Choroid plexus epithelial cell (primary cell): ENCODE measurements around the gene GPATCH4.
A peak's percentile ranks its signal among the peaks of the same experiment; 100 is the strongest.

Source experiments
- DNase-seq: peaks from one replicate; pipeline ENCODE4 v3.0.0-alpha.2; 2010; ENCODE audit warnings: low read depth
- H3K4me3 ChIP-seq: 2 replicates; pipeline ENCODE4 v1.5.1; 2011; ENCODE audit warnings: low read depth, mild to moderate bottlenecking, control low read depth, low read length, moderate library complexity
- CTCF ChIP-seq: conservative IDR thresholded peaks from 2 replicates; pipeline ENCODE4 v1.5.1; 2011; ENCODE audit warnings: low read depth, mild to moderate bottlenecking, control low read depth, inconsistent platforms, low read length, moderate library complexity

Gene GPATCH4

DNA sequence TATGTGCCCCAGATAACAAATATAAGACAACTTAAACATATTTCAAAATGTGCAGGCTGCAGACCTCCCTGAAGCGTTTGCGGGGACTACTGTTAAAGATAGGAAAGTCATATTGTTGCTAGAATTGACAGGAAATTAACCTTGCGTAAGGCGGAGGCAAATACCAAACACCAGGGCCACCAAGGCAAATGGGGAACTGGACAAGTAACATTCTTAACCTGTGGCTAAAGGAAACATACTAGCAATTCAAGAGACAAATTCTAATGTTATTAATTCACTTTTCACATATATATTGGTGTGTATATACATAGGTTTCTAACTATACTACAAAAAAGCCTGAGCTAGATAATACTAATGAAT lies 24.8 kb upstream of the GPATCH4 start:
- no peak for TF ChIP-seq CTCF
- no peak for DNase-seq
- no peak overlapping the region for H3K4me3 ChIP-seq

DNA sequence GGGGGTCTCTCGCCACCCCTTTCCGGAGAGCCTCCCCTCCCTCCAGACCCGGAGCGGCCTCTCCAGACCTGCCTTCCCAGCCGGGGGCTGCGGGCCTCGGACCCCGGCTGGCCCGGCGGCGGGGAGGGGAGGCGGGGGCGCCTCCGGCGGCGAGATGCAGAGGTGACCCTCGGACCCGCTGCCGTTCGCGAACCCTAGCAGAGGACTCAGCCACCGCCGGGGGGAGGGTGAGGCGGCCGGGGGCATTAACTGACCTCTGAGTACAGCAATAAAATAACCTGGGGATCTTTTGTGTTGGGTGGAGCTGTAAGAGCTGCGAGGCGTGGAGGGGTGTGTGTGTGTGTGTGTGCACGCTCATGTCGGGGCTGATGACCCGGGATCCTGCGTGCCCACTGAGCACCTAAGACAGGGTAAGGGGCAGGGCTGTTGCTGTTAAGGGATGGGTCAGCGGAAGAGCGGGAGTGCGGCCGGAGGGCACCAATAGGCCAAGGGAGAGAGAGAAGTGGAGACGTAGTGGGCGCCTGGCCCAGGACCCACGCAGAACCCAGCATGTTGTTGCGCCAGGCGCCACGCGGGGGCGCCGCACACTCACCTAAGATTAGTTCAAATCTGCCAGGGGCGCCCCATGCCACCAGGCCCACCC lies 24.3 kb upstream of the GPATCH4 start:
- H3K4me3 ChIP-seq, result no peak overlapping the region
- DNase-seq, result peak; percentile 56
- peak; percentile 79 for TF ChIP-seq CTCF

- TF ChIP-seq CTCF, result no peak
- DNase-seq, result no peak
- peak overlapping the region; percentile 43 for H3K4me3 ChIP-seq
Measured at GRCh38 chr1:156624814-156625435, 23.6 kb upstream of the GPATCH4 start.

- peak; percentile 51 for DNase-seq
- peak overlapping the region; percentile 43 for H3K4me3 ChIP-seq
Measured at GRCh38 chr1:156623946-156624813, 22.9 kb upstream of the GPATCH4 start.

GRCh38 chr1:156622581-156623297 lies 21.5 kb upstream of the GPATCH4 start:
- no peak for DNase-seq
- no peak for TF ChIP-seq CTCF
- H3K4me3 ChIP-seq, result no peak overlapping the region

More at GRCh38 chr1:156623946-156624813, 22.9 kb upstream of the GPATCH4 start:
- TF ChIP-seq CTCF, result peak; percentile 52

DNA sequence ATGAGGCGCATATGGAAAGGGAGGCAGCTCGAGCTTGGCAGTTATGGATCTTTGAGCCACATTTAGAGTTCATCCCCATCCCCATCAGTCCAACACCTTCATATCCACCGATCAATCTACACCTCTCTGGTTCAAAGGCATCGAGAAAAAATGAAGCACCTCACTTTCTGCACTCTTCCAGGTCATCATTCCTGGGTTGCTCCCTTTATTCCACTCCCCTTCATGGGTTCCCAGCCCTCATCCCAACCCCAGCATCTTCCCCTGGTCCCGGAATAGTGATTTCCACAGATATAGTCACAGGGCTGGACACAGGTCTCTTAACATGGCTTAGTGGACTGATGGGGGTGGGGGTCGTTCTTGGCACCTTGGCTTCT lies 18.3 kb upstream of the GPATCH4 start:
- no peak overlapping the region for H3K4me3 ChIP-seq
- DNase-seq, result no peak
- no peak for TF ChIP-seq CTCF
